ENCODE data around the gene RPL13. TPM values are rescaled to one million over a fixed set of nuclear protein-coding genes. Genes with fewer than 3 reads are reported as not detected.
"Not testable (repeated sequence)": the region's sequence is repeated elsewhere in the genome, so short reads cannot be mapped to it uniquely, and the experiment has no call there.

The RPL13 gene
- total RNA-seq, 1 donor from 2014 or later: 2,234 TPM

- Mint-ChIP-seq H3K36me3 (ENCODE audit: low read depth) (peaks cover 50% of the 10 kb centered on the region), H3K9me3 (no peaks in the 10 kb centered on the region), H3K4me3 (peak overlapping the region; percentile 94), H3K4me1 (peaks cover 44% of the 10 kb centered on the region), H3K27ac (peak overlapping the region; percentile 99), H3K27me3 (no peaks in the 10 kb centered on the region)
- DNase-seq: peak; percentile 60
- intact Hi-C loops (cut with micrococcal nuclease): no loop called here
Measured at GRCh38 chr16:89562939-89563338, 2.5 kb downstream of the RPL13 start.

GRCh38 chr16:89563639-89564392 lies 3.3 kb downstream of the RPL13 start:
- intact Hi-C loops (cut with micrococcal nuclease): no loop called here
- peaks cover 44% of the 10 kb centered on the region for H3K4me1 Mint-ChIP-seq
- H3K36me3 Mint-ChIP-seq (ENCODE audit: low read depth): peaks cover 50% of the 10 kb centered on the region
- peak; percentile 59 for DNase-seq
- peak overlapping the region; percentile 12 for H3K27ac Mint-ChIP-seq
- peak overlapping the region; percentile 67 for H3K4me3 Mint-ChIP-seq
- no peaks in the 10 kb centered on the region for H3K9me3 Mint-ChIP-seq
- no peaks in the 10 kb centered on the region for H3K27me3 Mint-ChIP-seq

GRCh38 chr16:89564476-89565255 lies 4.2 kb downstream of the RPL13 start:
- H3K4me3 Mint-ChIP-seq: peak overlapping the region; percentile 67
- H3K27ac Mint-ChIP-seq: peak overlapping the region; percentile 65
- peaks cover 41% of the 10 kb centered on the region for H3K4me1 Mint-ChIP-seq
- no peak for DNase-seq
- H3K27me3 Mint-ChIP-seq: no peaks in the 10 kb centered on the region
- intact Hi-C loops (cut with micrococcal nuclease): no loop called here
- H3K9me3 Mint-ChIP-seq: no peaks in the 10 kb centered on the region
- peaks cover 50% of the 10 kb centered on the region for H3K36me3 Mint-ChIP-seq (ENCODE audit: low read depth)

GRCh38 chr16:89565256-89565505 lies 4.7 kb downstream of the RPL13 start:
- peaks cover 38% of the 10 kb centered on the region for H3K4me1 Mint-ChIP-seq
- no peaks in the 10 kb centered on the region for H3K27me3 Mint-ChIP-seq
- H3K27ac Mint-ChIP-seq: peak overlapping the region; percentile 65
- intact Hi-C loops (cut with micrococcal nuclease): no loop called here
- H3K36me3 Mint-ChIP-seq (ENCODE audit: low read depth): peaks cover 46% of the 10 kb centered on the region
- no peak for DNase-seq
- H3K4me3 Mint-ChIP-seq: peak overlapping the region; percentile 67
- H3K9me3 Mint-ChIP-seq: no peaks in the 10 kb centered on the region

GRCh38 chr16:89565506-89566372 lies 5.3 kb downstream of the RPL13 start:
- Mint-ChIP-seq H3K36me3 (ENCODE audit: low read depth) (peaks cover 46% of the 10 kb centered on the region), H3K4me1 (peaks cover 38% of the 10 kb centered on the region), H3K27ac (peak overlapping the region; percentile 49), H3K4me3 (peak overlapping the region; percentile 67), H3K27me3 (peaks cover 2% of the 10 kb centered on the region), H3K9me3 (no peaks in the 10 kb centered on the region)
- DNase-seq: peak; percentile 87
- intact Hi-C loops (cut with micrococcal nuclease): no loop called here

- H3K4me1 Mint-ChIP-seq: peaks cover 35% of the 10 kb centered on the region
- DNase-seq: no peak
- no peaks in the 10 kb centered on the region for H3K9me3 Mint-ChIP-seq
- peaks cover 10% of the 10 kb centered on the region for H3K27me3 Mint-ChIP-seq
- no peak overlapping the region for H3K27ac Mint-ChIP-seq
- intact Hi-C loops (cut with micrococcal nuclease): no loop called here
- H3K4me3 Mint-ChIP-seq: no peak overlapping the region
- peaks cover 26% of the 10 kb centered on the region for H3K36me3 Mint-ChIP-seq (ENCODE audit: low read depth)
Measured at GRCh38 chr16:89567656-89568594, 7.4 kb downstream of the RPL13 start.

- intact Hi-C loops (cut with micrococcal nuclease): no loop called here
- H3K9me3 Mint-ChIP-seq: no peaks in the 10 kb centered on the region
- no peak for DNase-seq
- H3K4me3 Mint-ChIP-seq: no peak overlapping the region
- H3K27me3 Mint-ChIP-seq: peaks cover 18% of the 10 kb centered on the region
- peaks cover 11% of the 10 kb centered on the region for H3K36me3 Mint-ChIP-seq (ENCODE audit: low read depth)
- H3K4me1 Mint-ChIP-seq: peaks cover 21% of the 10 kb centered on the region
- H3K27ac Mint-ChIP-seq: no peak overlapping the region
Measured at GRCh38 chr16:89569506-89570341, 9.2 kb downstream of the RPL13 start.

- Mint-ChIP-seq H3K4me1 (peaks cover 14% of the 10 kb centered on the region), H3K27ac (no peak overlapping the region), H3K4me3 (no peak overlapping the region), H3K36me3 (ENCODE audit: low read depth) (peaks cover 6% of the 10 kb centered on the region), H3K27me3 (peaks cover 18% of the 10 kb centered on the region), H3K9me3 (no peaks in the 10 kb centered on the region)
- DNase-seq: no peak
- intact Hi-C loops (cut with micrococcal nuclease): no loop called here
Measured at GRCh38 chr16:89570342-89570923, 10.0 kb downstream of the RPL13 start.

GRCh38 chr16:89570983-89571598 lies 10.6 kb downstream of the RPL13 start:
- intact Hi-C loops (cut with micrococcal nuclease); DNase-seq; H3K36me3 Mint-ChIP-seq (ENCODE audit: low read depth); H3K4me1 Mint-ChIP-seq; H3K4me3 Mint-ChIP-seq; H3K27ac Mint-ChIP-seq; H3K9me3 Mint-ChIP-seq: not testable (repeated sequence)
- H3K27me3 Mint-ChIP-seq: peaks cover 18% of the 10 kb centered on the region

GRCh38 chr16:89571636-89572035 lies 11.2 kb downstream of the RPL13 start:
- peaks cover 8% of the 10 kb centered on the region for H3K4me1 Mint-ChIP-seq
- no peak overlapping the region for H3K27ac Mint-ChIP-seq
- intact Hi-C loops (cut with micrococcal nuclease): no loop called here
- DNase-seq: no peak
- H3K36me3 Mint-ChIP-seq (ENCODE audit: low read depth): peaks cover 4% of the 10 kb centered on the region
- no peaks in the 10 kb centered on the region for H3K9me3 Mint-ChIP-seq
- no peak overlapping the region for H3K4me3 Mint-ChIP-seq
- H3K27me3 Mint-ChIP-seq: peaks cover 18% of the 10 kb centered on the region

GRCh38 chr16:89572073-89572484 lies 11.6 kb downstream of the RPL13 start:
- Mint-ChIP-seq H3K27ac (no peak overlapping the region), H3K4me1 (peaks cover 8% of the 10 kb centered on the region), H3K4me3 (no peak overlapping the region), H3K9me3 (no peaks in the 10 kb centered on the region), H3K36me3 (ENCODE audit: low read depth) (peaks cover 4% of the 10 kb centered on the region), H3K27me3 (peaks cover 18% of the 10 kb centered on the region)
- no peak for DNase-seq
- intact Hi-C loops (cut with micrococcal nuclease): no loop called here
